ENCODE data around the gene TRIM27. TPM values are rescaled to one million over a fixed set of nuclear protein-coding genes. Genes with fewer than 3 reads are reported as not detected.
"Not testable (repeated sequence)": the region's sequence is repeated elsewhere in the genome, so short reads cannot be mapped to it uniquely, and the experiment has no call there.

The TRIM27 gene
- total and polyA plus RNA-seq, 2 donors (not counting 1 experiment from before 2014, with no cell fraction given) = 42.7 to 43.8 TPM

- no peaks in the 10 kb centered on the region for H3K36me3 ChIP-seq (ENCODE audit: control insufficient read depth, insufficient read depth, low read length)
- no peaks in the 10 kb centered on the region for H4K20me1 ChIP-seq (ENCODE audit: control insufficient read depth, extremely low read depth, insufficient read depth, low read length)
- no peak overlapping the region for H3K4me3 ChIP-seq (replicated peaks in 1 of 4; ENCODE audit: control extremely low read depth in 1 of 4, insufficient read depth in 1 of 4, low read depth in 3 of 4, low read length in 4 of 4)
- DNase-seq (ENCODE audit: low read depth in 2 of 2) = no peak
- TF ChIP-seq EZH2 (IDR thresholded peaks at IDR 0.05; ENCODE audit: low read length, missing control alignments) = no peak
- TF ChIP-seq CTCF (conservative IDR thresholded peaks at IDR 0.05 in 1 of 2, IDR thresholded peaks at IDR 0.05 in 1 of 2; ENCODE audit: low read depth in 1 of 2, low read length in 2 of 2) = no peak
- H2AFZ ChIP-seq (ENCODE audit: low read length) = no peak overlapping the region
- no peak overlapping the region for H3K9ac ChIP-seq (ENCODE audit: insufficient read depth, low read length)
- no peaks in the 10 kb centered on the region for H3K27me3 ChIP-seq (ENCODE audit: control insufficient read depth, insufficient read depth, low read length)
- H3K79me2 ChIP-seq (ENCODE audit: control insufficient read depth, insufficient read depth, low read length) = no peaks in the 10 kb centered on the region
- no peaks in the 10 kb centered on the region for H3K9me3 ChIP-seq (ENCODE audit: control insufficient read depth, insufficient read depth, low read depth, low read length)
- no peak overlapping the region for H3K27ac ChIP-seq (ENCODE audit: insufficient read depth, low read length)
- no peak overlapping the region for H3K4me2 ChIP-seq (ENCODE audit: extremely low read depth, insufficient read depth, low read length)
- no peaks in the 10 kb centered on the region for H3K4me1 ChIP-seq (ENCODE audit: control insufficient read depth, extremely low read depth, insufficient read depth, low read length)
Measured at GRCh38 chr6:28933069-28933468, 9.3 kb upstream of the TRIM27 start.

DNA sequence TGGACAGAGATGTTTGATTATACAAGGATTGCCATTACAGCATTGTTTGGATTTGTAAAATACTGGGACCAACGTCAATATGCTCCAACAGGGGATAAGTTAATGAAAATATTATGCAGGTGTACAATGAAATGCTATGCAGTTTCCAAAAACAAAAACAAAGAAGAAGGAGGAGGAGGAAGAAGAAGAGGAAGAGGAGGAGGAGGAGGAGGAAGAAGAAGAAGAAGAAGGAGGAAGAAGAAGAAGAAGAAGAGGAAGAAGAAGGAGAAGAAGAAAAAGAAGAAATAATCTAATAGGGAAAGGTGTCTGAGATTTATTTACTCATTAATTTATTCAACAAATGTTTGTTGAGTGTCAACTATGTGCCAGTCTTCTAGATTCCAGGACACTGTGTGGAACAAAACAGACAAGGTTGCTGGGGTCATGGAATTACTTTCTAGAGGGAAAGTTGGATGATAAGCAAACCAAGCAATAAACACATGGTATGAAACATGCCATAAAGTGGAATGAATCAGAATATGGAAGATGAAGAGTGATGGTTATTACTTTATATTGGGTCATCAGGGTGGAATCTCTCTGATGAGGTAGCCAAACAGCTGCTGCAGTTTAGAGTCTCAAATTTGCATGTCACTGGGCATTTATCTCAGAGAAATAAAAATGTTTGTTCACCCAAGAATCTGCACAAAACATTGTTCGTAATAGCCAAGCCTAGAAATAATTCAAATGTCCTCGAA lies 6.3 kb upstream of the TRIM27 start:
- Histone ChIP-seq H2AFZ (ENCODE audit: low read length) (no peak overlapping the region), H3K36me3 (ENCODE audit: control insufficient read depth, insufficient read depth, low read length) (no peaks in the 10 kb centered on the region), H3K27ac (ENCODE audit: insufficient read depth, low read length) (no peak overlapping the region), H3K4me1 (ENCODE audit: control insufficient read depth, extremely low read depth, insufficient read depth, low read length) (no peaks in the 10 kb centered on the region), H3K4me3 (replicated peaks in 1 of 4; ENCODE audit: control extremely low read depth in 1 of 4, insufficient read depth in 1 of 4, low read depth in 3 of 4, low read length in 4 of 4) (no peak overlapping the region), H3K79me2 (ENCODE audit: control insufficient read depth, insufficient read depth, low read length) (no peaks in the 10 kb centered on the region), H4K20me1 (ENCODE audit: control insufficient read depth, extremely low read depth, insufficient read depth, low read length) (no peaks in the 10 kb centered on the region), H3K4me2 (ENCODE audit: extremely low read depth, insufficient read depth, low read length) (no peak overlapping the region), H3K9me3 (ENCODE audit: control insufficient read depth, insufficient read depth, low read depth, low read length) (no peaks in the 10 kb centered on the region), H3K27me3 (ENCODE audit: control insufficient read depth, insufficient read depth, low read length) (no peaks in the 10 kb centered on the region), H3K9ac (ENCODE audit: insufficient read depth, low read length) (no peak overlapping the region)
- TF ChIP-seq CTCF (conservative IDR thresholded peaks at IDR 0.05 in 1 of 2, IDR thresholded peaks at IDR 0.05 in 1 of 2; ENCODE audit: low read depth in 1 of 2, low read length in 2 of 2) = no peak
- no peak for TF ChIP-seq EZH2 (IDR thresholded peaks at IDR 0.05; ENCODE audit: low read length, missing control alignments)
- DNase-seq (ENCODE audit: low read depth in 2 of 2) = no peak

GRCh38 chr6:28929339-28929738 lies 5.6 kb upstream of the TRIM27 start:
- not testable (repeated sequence) for H3K27me3 ChIP-seq (ENCODE audit: control insufficient read depth, insufficient read depth, low read length); H3K9ac ChIP-seq (ENCODE audit: insufficient read depth, low read length); H2AFZ ChIP-seq (ENCODE audit: low read length); H3K9me3 ChIP-seq (ENCODE audit: control insufficient read depth, insufficient read depth, low read depth, low read length); H3K27ac ChIP-seq (ENCODE audit: insufficient read depth, low read length); H3K36me3 ChIP-seq (ENCODE audit: control insufficient read depth, insufficient read depth, low read length); H3K4me1 ChIP-seq (ENCODE audit: control insufficient read depth, extremely low read depth, insufficient read depth, low read length); H3K4me2 ChIP-seq (ENCODE audit: extremely low read depth, insufficient read depth, low read length); H4K20me1 ChIP-seq (ENCODE audit: control insufficient read depth, extremely low read depth, insufficient read depth, low read length); H3K4me3 ChIP-seq (replicated peaks in 1 of 4; ENCODE audit: control extremely low read depth in 1 of 4, insufficient read depth in 1 of 4, low read depth in 3 of 4, low read length in 4 of 4); DNase-seq (ENCODE audit: low read depth in 2 of 2); H3K79me2 ChIP-seq (ENCODE audit: control insufficient read depth, insufficient read depth, low read length)
